Tibial nerve (tissue), 4 donors: ENCODE results near the gene SLC35A1. TPM values are rescaled to one million over a fixed set of nuclear protein-coding genes. Genes with fewer than 3 reads are reported as not detected.
"Not testable (repeated sequence)": the region's sequence is repeated elsewhere in the genome, so short reads cannot be mapped to it uniquely, and the experiment has no call there.

Experiments
- DNase-seq, 2 donors: peaks; one replicate each; pipeline ENCODE4 v3.0.0-alpha.2; 2019; ENCODE audit warnings: low spot score in 2 of 2
- H3K27ac ChIP-seq, 4 donors: fragments of 200-600 bp; sonication (generic) in 3 of 4; one replicate each; pipeline ENCODE4 v1.5.1; 2017 to 2019; ENCODE audit warnings: mild to moderate bottlenecking in 1 of 4
- H3K27me3 ChIP-seq, 2 donors: fragments of 200-600 bp; sonication (generic) in 1 of 2; one replicate each; pipeline versions ENCODE4 v1.5.1 to v1.6.0; 2017 to 2019
- H3K36me3 ChIP-seq, 3 donors: fragments of 200-600 bp; sonication (generic); one replicate each; pipeline ENCODE4 v1.5.1; 2018 to 2019
- H3K4me1 ChIP-seq, 4 donors: fragments of 200-600 bp; sonication (generic) in 3 of 4; one replicate each; pipeline ENCODE4 v1.5.1; 2017 to 2019
- H3K4me3 ChIP-seq, 4 donors: fragments of 200-600 bp; sonication (generic) in 3 of 4; one replicate each; pipeline ENCODE4 v1.5.1; 2017 to 2019; ENCODE audit warnings: mild to moderate bottlenecking in 1 of 4, moderate library complexity in 1 of 4
- H3K9me3 ChIP-seq, 4 donors: fragments of 200-600 bp; sonication (generic) in 3 of 4; one replicate each; pipeline ENCODE4 v1.5.1; 2017 to 2019
- EP300 ChIP-seq, 2 donors: sonication (generic); formaldehyde crosslinking; IDR thresholded peaks; one replicate each; pipeline ENCODE4 v1.6.1; 2017; ENCODE audit warnings: antibody characterized with exemption in 2 of 2, mild to moderate bottlenecking in 1 of 2
- POLR2A ChIP-seq, 2 donors: fragments of 450-650 bp; IDR thresholded peaks; one replicate each; pipeline ENCODE4 v1.6.1; 2017; ENCODE audit warnings: antibody characterized with exemption in 2 of 2, mild to moderate bottlenecking in 2 of 2, moderate library complexity in 2 of 2
- WGBS, 2 donors: methylation state at CpG; one replicate each; pipeline ENCODE4 v1.1.5; 2018; 5-methylcytosine and 5-hydroxymethylcytosine counted together
- total RNA-seq, 4 donors: library from RNA; depleted of rRNA; stranded (reverse); fragments of >200 nt; gene quantifications; one replicate each; pipeline ENCODE4 v1.1.0, GENCODE V29; 2016
- TF ChIP-seq, protein P1 (sequence below), 5 experiments: fragments of 200-600 bp in 3 of 5; fragments of 450-650 bp in 2 of 5; sonication (generic) in 3 of 5; IDR thresholded peaks; one replicate each; pipeline ENCODE4 v1.5.1; 2016 to 2019; ENCODE audit warnings: antibody characterized with exemption in 5 of 5, mild to moderate bottlenecking in 3 of 5, moderate library complexity in 2 of 5

Gene SLC35A1
- total RNA-seq, 4 donors from 2014 or later = 23.7 to 35.8 (median 26.3) TPM

DNA sequence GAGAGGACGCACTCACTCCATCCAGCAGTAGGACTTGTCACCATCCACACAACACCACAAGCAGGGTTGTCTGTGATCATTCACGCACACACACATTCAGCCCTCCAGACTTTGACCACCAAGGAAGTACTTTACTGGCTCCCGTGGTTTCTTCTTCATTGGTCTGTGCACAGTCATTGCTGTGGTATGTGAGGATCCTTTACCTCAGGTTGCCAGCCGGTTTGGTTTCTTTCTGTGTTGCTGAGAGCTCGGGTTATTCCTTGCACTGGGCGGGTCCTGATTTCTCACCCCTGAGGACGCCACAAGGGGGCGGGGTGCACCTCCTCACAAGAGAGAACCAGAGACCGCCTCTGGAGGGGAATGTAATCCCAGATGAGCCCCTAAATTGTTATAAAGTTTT is 11.2 kb downstream of the SLC35A1 start:
- TF ChIP-seq, protein P1, sequence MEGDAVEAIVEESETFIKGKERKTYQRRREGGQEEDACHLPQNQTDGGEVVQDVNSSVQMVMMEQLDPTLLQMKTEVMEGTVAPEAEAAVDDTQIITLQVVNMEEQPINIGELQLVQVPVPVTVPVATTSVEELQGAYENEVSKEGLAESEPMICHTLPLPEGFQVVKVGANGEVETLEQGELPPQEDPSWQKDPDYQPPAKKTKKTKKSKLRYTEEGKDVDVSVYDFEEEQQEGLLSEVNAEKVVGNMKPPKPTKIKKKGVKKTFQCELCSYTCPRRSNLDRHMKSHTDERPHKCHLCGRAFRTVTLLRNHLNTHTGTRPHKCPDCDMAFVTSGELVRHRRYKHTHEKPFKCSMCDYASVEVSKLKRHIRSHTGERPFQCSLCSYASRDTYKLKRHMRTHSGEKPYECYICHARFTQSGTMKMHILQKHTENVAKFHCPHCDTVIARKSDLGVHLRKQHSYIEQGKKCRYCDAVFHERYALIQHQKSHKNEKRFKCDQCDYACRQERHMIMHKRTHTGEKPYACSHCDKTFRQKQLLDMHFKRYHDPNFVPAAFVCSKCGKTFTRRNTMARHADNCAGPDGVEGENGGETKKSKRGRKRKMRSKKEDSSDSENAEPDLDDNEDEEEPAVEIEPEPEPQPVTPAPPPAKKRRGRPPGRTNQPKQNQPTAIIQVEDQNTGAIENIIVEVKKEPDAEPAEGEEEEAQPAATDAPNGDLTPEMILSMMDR (IDR thresholded peaks at IDR 0.05) = no peak
- TF ChIP-seq POLR2A (IDR thresholded peaks at IDR 0.05) (no peak), EP300 (IDR thresholded peaks at IDR 0.05) (no peak)
- H3K36me3 ChIP-seq = peaks cover 0 to 23% (median 0%) of the 10 kb centered on the region in 3 donors
- 83 to 86% methylated on average over 9 of the region's 9 CpGs for WGBS, 2 donors

DNA sequence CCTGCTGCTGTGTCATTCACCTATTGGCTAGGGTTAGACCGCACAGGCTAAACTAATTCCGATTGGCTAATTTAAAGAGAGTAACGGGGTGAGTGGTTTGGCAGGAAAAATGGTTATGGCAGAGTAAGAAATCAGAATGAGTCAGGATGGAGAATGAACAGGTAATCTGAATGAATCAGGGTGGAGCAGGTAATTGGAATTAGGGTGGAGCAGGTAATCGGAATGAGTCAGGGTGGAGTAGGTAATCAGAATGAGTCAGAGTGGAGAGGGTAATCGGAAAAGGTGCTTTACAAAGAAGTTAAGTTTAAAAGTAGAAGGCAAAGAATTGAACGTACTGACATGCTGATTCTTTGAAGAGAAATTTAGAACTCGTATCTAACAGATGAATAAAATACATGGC is 11.7 kb downstream of the SLC35A1 start:
- Histone ChIP-seq H3K36me3 (peaks cover 0 to 19% (median 0%) of the 10 kb centered on the region in 3 donors), H3K27me3 (no peaks in the 10 kb centered on the region), H3K9me3 (no peaks in the 10 kb centered on the region), H3K4me1 (no peaks in the 10 kb centered on the region), H3K4me3 (no peak overlapping the region), H3K27ac (no peak overlapping the region)
- TF ChIP-seq EP300 (IDR thresholded peaks at IDR 0.05) (no peak), POLR2A (IDR thresholded peaks at IDR 0.05) (no peak)
- TF ChIP-seq, protein P1 (IDR thresholded peaks at IDR 0.05) = no peak
- no peak for DNase-seq
- WGBS, 2 donors = 93 to 94% methylated on average over 7 of the region's 7 CpGs

More for the DNA sequence above, 11.2 kb downstream of the SLC35A1 start:
- no peak overlapping the region for H3K27ac ChIP-seq
- DNase-seq = no peak
- no peaks in the 10 kb centered on the region for H3K4me1 ChIP-seq
- H3K4me3 ChIP-seq = no peak overlapping the region
- no peaks in the 10 kb centered on the region for H3K9me3 ChIP-seq
- no peaks in the 10 kb centered on the region for H3K27me3 ChIP-seq

DNA sequence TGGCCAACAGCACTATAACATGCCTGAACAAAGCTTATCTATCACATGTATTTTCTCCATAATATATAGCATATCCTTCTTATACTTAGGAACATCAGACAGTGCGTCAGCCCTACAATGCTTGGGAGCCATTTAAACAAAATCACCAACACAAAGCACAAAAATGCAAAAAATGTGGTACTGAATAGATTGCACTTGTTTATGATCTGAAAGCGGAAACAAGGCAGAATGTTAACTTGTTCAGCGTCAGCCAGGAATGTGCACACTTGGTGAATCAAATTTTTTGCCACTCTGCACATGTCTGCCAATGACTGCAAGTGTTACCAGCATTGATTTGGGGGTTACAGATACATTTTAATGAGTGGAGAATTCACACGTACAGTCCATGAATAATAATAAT is 14.8 kb downstream of the SLC35A1 start:
- TF ChIP-seq EP300 (IDR thresholded peaks at IDR 0.05) = no peak
- no peak for TF ChIP-seq POLR2A (IDR thresholded peaks at IDR 0.05)
- TF ChIP-seq, protein P1 (IDR thresholded peaks at IDR 0.05) = no peak
- peaks cover 0 to 28% (median 0%) of the 10 kb centered on the region in 3 donors for H3K36me3 ChIP-seq
- H3K4me3 ChIP-seq = no peak overlapping the region
- no peak for DNase-seq
- WGBS, 2 donors = 50 to 58% methylated on average over 4 of the region's 4 CpGs
- H3K9me3 ChIP-seq = no peaks in the 10 kb centered on the region
- no peaks in the 10 kb centered on the region for H3K27me3 ChIP-seq
- H3K4me1 ChIP-seq = no peaks in the 10 kb centered on the region
- no peak overlapping the region for H3K27ac ChIP-seq

DNA sequence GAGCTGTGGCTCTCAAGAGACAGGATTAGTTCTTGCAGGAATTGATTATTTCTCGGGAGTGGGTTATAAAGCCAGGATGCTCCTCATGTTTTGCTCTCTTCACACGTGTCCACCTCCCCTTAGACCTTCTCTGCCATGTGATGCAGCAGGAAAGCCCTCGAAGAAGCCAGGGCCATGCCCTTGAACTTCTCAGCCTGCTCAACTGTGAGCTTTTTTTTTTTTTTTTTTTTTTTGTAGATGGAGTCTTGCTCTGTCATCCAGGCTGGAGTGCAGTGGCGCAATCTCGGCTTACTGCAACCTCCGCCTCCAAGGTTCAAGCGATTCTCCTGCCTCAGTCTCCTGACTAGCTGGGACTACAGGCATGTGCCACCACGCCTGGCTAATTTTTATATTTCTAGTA is 16.6 kb downstream of the SLC35A1 start:
- not testable (repeated sequence) for H3K4me3 ChIP-seq, H3K4me1 ChIP-seq, H3K27ac ChIP-seq, H3K27me3 ChIP-seq, DNase-seq, H3K9me3 ChIP-seq
- WGBS, 2 donors = 90 to 93% methylated on average over 8 of the region's 8 CpGs
- peaks cover 0 to 21% (median 0%) of the 10 kb centered on the region in 3 donors for H3K36me3 ChIP-seq

DNA sequence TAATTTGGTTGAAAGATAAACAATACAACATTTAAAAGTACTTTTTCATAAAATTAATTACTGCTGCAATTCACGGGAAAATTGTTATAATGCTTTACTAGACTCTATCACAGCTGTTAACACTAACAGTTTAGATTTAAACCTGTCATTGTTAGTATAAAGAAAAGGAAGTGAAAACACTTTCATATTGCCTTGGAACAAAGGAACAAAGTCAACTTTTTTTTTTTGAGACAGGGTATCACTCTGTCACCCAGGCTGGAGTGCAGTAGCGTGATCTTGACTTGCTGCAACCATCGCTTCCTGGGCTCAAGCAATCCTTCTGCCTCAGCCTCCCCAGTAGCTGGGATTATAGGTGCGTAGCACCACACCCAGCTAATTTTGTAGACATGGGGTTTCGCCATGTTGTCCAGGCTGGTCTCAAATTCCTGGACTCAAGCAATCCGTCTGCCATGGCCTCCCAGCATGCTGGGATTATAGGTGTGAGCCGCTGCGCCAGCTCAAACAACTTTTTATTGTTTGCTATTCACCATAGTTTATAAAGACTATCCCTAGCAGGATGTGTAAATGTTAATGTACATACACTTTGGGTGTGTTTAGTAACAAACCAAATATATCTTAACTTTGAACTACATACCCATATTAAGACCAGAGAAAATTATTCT is 22.1 kb downstream of the SLC35A1 start:
- TF ChIP-seq EP300 (IDR thresholded peaks at IDR 0.05) = no peak
- TF ChIP-seq POLR2A (IDR thresholded peaks at IDR 0.05) = no peak
- TF ChIP-seq, protein P1 (IDR thresholded peaks at IDR 0.05) = no peak
- H3K27me3 ChIP-seq = no peaks in the 10 kb centered on the region
- H3K4me3 ChIP-seq = no peak overlapping the region
- H3K36me3 ChIP-seq = peaks cover 0 to 20% (median 0%) of the 10 kb centered on the region in 3 donors
- H3K9me3 ChIP-seq = no peaks in the 10 kb centered on the region
- H3K4me1 ChIP-seq = no peaks in the 10 kb centered on the region
- no peak overlapping the region for H3K27ac ChIP-seq
- WGBS, 2 donors = 96% methylated on average over 8 of the region's 8 CpGs
- DNase-seq = no peak
